Peyer's patch (tissue), 4 donors: ENCODE measurements around the gene MYBPH.

Experiments used
- POLR2A ChIP-seq, 2 donors: fragments of 450-650 bp; IDR thresholded peaks; one replicate each; pipeline ENCODE4 v1.5.1; 2017; ENCODE audit warnings: antibody characterized with exemption in 2 of 2, mild to moderate bottlenecking in 2 of 2, moderate library complexity in 2 of 2
- TF ChIP-seq, protein P1 (sequence below), 6 experiments: fragments of 450-650 bp in 4 of 6; fragments of 200-600 bp in 2 of 6; sonication (generic) in 1 of 6; IDR thresholded peaks; one replicate each; pipeline ENCODE4 v1.5.1; 2017 to 2019; ENCODE audit warnings: antibody characterized with exemption in 6 of 6, mild to moderate bottlenecking in 3 of 6, moderate library complexity in 1 of 6

GRCh38 chr1:203219934-203220333, 44.3 kb upstream of the MYBPH start:
- TF ChIP-seq, protein P1, sequence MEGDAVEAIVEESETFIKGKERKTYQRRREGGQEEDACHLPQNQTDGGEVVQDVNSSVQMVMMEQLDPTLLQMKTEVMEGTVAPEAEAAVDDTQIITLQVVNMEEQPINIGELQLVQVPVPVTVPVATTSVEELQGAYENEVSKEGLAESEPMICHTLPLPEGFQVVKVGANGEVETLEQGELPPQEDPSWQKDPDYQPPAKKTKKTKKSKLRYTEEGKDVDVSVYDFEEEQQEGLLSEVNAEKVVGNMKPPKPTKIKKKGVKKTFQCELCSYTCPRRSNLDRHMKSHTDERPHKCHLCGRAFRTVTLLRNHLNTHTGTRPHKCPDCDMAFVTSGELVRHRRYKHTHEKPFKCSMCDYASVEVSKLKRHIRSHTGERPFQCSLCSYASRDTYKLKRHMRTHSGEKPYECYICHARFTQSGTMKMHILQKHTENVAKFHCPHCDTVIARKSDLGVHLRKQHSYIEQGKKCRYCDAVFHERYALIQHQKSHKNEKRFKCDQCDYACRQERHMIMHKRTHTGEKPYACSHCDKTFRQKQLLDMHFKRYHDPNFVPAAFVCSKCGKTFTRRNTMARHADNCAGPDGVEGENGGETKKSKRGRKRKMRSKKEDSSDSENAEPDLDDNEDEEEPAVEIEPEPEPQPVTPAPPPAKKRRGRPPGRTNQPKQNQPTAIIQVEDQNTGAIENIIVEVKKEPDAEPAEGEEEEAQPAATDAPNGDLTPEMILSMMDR (IDR thresholded peaks at IDR 0.05) = no peak
- TF ChIP-seq POLR2A (IDR thresholded peaks at IDR 0.05) = no peak
